ENCODE measurements around the gene PANK4. TPM values are rescaled to one million over a fixed set of nuclear protein-coding genes. Genes with fewer than 3 reads are reported as not detected.

PANK4 gene
- total RNA-seq, 1 experiment from 2014 or later = 45.6 TPM

- ChIA-PET POLR2A (ENCODE audit: low non-redundant PET) (no interaction called here), CTCF (no interaction called here)
- H3K4me1 ChIP-seq (ENCODE audit: insufficient read depth, low read length, poor library complexity, severe bottlenecking) = peaks cover 8% of the 10 kb centered on the region
- no peaks in the 10 kb centered on the region for H3K9me3 ChIP-seq (ENCODE audit: low read depth, low read length, poor library complexity, severe bottlenecking)
- BruUV-seq (replicated peaks) = no TSS peak
- no peak overlapping the region for H3K27ac ChIP-seq (ENCODE audit: low read depth, low read length, poor library complexity, severe bottlenecking)
- intact Hi-C loops (cut with micrococcal nuclease; ENCODE audit: unreplicated experiment) = no loop called here
- H3K4me3 ChIP-seq (ENCODE audit: low read depth, low read length, poor library complexity, severe bottlenecking) = no peak overlapping the region
- peaks cover 64% of the 10 kb centered on the region for H3K36me3 ChIP-seq (ENCODE audit: insufficient read depth, low read length, poor library complexity, severe bottlenecking)
- TF ChIP-seq EZH2 (IDR thresholded peaks at IDR 0.05; ENCODE audit: borderline replicate concordance, low read depth, low read length, poor library complexity, severe bottlenecking) (no peak), CTCF (conservative IDR thresholded peaks at IDR 0.05; ENCODE audit: low read depth, low read length) (no peak)
- no peak for DNase-seq (ENCODE audit: low spot score)
- H3K27me3 ChIP-seq (replicated peaks; ENCODE audit: insufficient read depth, low read depth, low read length, poor library complexity) = no peaks in the 10 kb centered on the region
Observed at GRCh38 chr1:2520206-2520605, 6.2 kb downstream of the PANK4 start.

- no peak for TF ChIP-seq CTCF (conservative IDR thresholded peaks at IDR 0.05; ENCODE audit: low read depth, low read length)
- no peak for TF ChIP-seq EZH2 (IDR thresholded peaks at IDR 0.05; ENCODE audit: borderline replicate concordance, low read depth, low read length, poor library complexity, severe bottlenecking)
- Histone ChIP-seq H3K27me3 (replicated peaks; ENCODE audit: insufficient read depth, low read depth, low read length, poor library complexity) (no peaks in the 10 kb centered on the region), H3K4me1 (ENCODE audit: insufficient read depth, low read length, poor library complexity, severe bottlenecking) (peaks cover 5% of the 10 kb centered on the region), H3K4me3 (ENCODE audit: low read depth, low read length, poor library complexity, severe bottlenecking) (no peak overlapping the region), H3K36me3 (ENCODE audit: insufficient read depth, low read length, poor library complexity, severe bottlenecking) (peaks cover 68% of the 10 kb centered on the region), H3K27ac (ENCODE audit: low read depth, low read length, poor library complexity, severe bottlenecking) (no peak overlapping the region), H3K9me3 (ENCODE audit: low read depth, low read length, poor library complexity, severe bottlenecking) (no peaks in the 10 kb centered on the region)
- ChIA-PET CTCF (no interaction called here), POLR2A (ENCODE audit: low non-redundant PET) (no interaction called here)
- BruUV-seq (replicated peaks) = no TSS peak
- intact Hi-C loops (cut with micrococcal nuclease; ENCODE audit: unreplicated experiment) = no loop called here
- DNase-seq (ENCODE audit: low spot score) = no peak
Observed at GRCh38 chr1:2519729-2520128, 6.7 kb downstream of the PANK4 start.

GRCh38 chr1:2519029-2519685 is 7.2 kb downstream of the PANK4 start:
- Histone ChIP-seq H3K4me3 (ENCODE audit: low read depth, low read length, poor library complexity, severe bottlenecking) (no peak overlapping the region), H3K36me3 (ENCODE audit: insufficient read depth, low read length, poor library complexity, severe bottlenecking) (peaks cover 71% of the 10 kb centered on the region), H3K27ac (ENCODE audit: low read depth, low read length, poor library complexity, severe bottlenecking) (no peak overlapping the region), H3K27me3 (replicated peaks; ENCODE audit: insufficient read depth, low read depth, low read length, poor library complexity) (no peaks in the 10 kb centered on the region), H3K4me1 (ENCODE audit: insufficient read depth, low read length, poor library complexity, severe bottlenecking) (no peaks in the 10 kb centered on the region), H3K9me3 (ENCODE audit: low read depth, low read length, poor library complexity, severe bottlenecking) (no peaks in the 10 kb centered on the region)
- BruUV-seq (replicated peaks) = no TSS peak
- POLR2A ChIA-PET (ENCODE audit: low non-redundant PET) = no interaction called here
- CTCF ChIA-PET = no interaction called here
- intact Hi-C loops (cut with micrococcal nuclease; ENCODE audit: unreplicated experiment) = no loop called here
- no peak for DNase-seq (ENCODE audit: low spot score)
- TF ChIP-seq EZH2 (IDR thresholded peaks at IDR 0.05; ENCODE audit: borderline replicate concordance, low read depth, low read length, poor library complexity, severe bottlenecking) (no peak), CTCF (conservative IDR thresholded peaks at IDR 0.05; ENCODE audit: low read depth, low read length) (no peak)

Measured in A673 (cell line).